ENCODE results near the gene TRABD2A. TPM values are rescaled to one million over a fixed set of nuclear protein-coding genes. Genes with fewer than 3 reads are reported as not detected.

Gene TRABD2A
- total RNA-seq, 1 donor from 2014 or later = 4.5 TPM

DNA sequence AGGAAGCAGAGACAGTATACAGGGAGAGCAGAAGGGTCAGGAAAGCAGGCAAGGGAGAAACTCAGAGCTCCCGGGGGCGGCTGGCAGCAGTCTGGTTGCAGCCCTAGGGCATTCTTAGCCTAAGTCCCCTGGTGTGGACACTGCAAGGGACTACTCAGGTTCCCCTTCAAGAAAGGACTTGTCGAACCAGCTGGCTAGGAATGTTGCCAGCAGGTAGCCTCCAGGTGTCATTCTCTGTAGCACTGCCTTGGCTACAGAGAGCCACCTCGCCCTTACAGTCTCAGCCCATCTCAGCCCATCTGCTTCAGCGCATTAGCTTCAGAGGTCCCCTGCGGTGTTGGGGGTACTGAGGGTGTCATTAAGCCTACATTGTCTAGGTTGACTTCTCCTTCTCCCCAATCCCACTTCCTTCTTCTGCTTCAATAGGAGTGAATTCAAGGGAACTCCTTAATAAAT, 13.3 kb upstream of the TRABD2A start:
- intact Hi-C loops (cut with micrococcal nuclease) = loop anchor here (1.0 kb wide), 2 partner anchors 12 to 13 kb away; no protein-coding TSS in a partner anchor
- ChIA-PET POLR2A (interaction anchor here (0.7 to 3.9 kb wide), 9 partner anchors 12 to 433 kb away, joined by 4 to 61 read pairs (median 8); partner anchors contain the start of genes KCMF1, TGOLN2, TMSB10 and TRABD2A), CTCF (interaction anchor here (1.0 to 3.8 kb wide), 4 partner anchors 12 to 52 kb away, joined by 3 to 23 read pairs (median 8); no protein-coding TSS in a partner anchor)
- DNase-seq (no peak), ATAC-seq (ENCODE audit: low read depth) (no peak)
- H3K4me3 Mint-ChIP-seq = peak overlapping the region; percentile 60
- peak overlapping the region; percentile 89 for H3K27ac Mint-ChIP-seq
- H3K27me3 Mint-ChIP-seq = no peaks in the 10 kb centered on the region
- H3K4me1 Mint-ChIP-seq = peaks cover 52% of the 10 kb centered on the region
- TF ChIP-seq, protein P1, sequence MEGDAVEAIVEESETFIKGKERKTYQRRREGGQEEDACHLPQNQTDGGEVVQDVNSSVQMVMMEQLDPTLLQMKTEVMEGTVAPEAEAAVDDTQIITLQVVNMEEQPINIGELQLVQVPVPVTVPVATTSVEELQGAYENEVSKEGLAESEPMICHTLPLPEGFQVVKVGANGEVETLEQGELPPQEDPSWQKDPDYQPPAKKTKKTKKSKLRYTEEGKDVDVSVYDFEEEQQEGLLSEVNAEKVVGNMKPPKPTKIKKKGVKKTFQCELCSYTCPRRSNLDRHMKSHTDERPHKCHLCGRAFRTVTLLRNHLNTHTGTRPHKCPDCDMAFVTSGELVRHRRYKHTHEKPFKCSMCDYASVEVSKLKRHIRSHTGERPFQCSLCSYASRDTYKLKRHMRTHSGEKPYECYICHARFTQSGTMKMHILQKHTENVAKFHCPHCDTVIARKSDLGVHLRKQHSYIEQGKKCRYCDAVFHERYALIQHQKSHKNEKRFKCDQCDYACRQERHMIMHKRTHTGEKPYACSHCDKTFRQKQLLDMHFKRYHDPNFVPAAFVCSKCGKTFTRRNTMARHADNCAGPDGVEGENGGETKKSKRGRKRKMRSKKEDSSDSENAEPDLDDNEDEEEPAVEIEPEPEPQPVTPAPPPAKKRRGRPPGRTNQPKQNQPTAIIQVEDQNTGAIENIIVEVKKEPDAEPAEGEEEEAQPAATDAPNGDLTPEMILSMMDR (IDR thresholded peaks at IDR 0.05) = no peak
- no peaks in the 10 kb centered on the region for H3K36me3 Mint-ChIP-seq (ENCODE audit: low read depth)
- no peaks in the 10 kb centered on the region for H3K9me3 Mint-ChIP-seq

DNA sequence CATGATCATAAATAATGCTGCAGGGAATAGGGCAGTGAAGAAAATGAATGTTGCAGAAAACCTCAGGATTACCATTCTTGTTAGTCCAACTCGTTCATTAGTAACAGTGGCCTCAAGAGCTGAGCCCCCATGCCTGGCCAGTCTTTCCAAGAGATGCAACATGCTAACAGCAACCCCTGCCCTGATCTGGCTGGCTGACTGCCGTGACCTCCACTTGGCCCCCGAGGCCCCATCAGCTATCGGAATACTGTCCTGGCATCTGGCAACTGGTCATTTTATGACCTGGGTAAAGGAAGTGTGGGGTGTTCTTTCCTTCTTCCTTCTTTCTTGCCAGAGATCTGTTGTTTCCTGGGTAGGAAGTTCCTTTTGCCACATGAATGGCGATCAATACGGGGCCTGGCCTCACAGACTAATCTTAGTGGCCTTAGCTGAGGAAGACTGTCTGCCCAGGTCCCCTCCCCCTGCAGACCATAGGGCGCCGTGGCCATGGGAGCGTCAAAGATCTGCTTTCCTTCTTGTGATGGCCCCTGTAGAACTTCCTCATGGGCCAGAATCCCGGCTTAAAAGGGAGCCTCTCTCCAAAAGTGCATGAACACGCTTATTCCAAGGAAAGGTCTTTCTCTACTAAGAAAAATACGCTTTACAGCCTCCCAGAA, 10.6 kb upstream of the TRABD2A start:
- CTCF ChIA-PET = interaction anchor here (0.5 kb wide), 1 partner anchor 409 kb away, joined by 4 read pairs; no protein-coding TSS in a partner anchor
- ATAC-seq (ENCODE audit: low read depth) (no peak), DNase-seq (no peak)
- no peaks in the 10 kb centered on the region for H3K9me3 Mint-ChIP-seq
- H3K27ac Mint-ChIP-seq = no peak overlapping the region
- H3K4me3 Mint-ChIP-seq = no peak overlapping the region
- TF ChIP-seq, protein P1 (IDR thresholded peaks at IDR 0.05) = no peak
- POLR2A ChIA-PET = interaction anchor here (0.8 to 6.6 kb wide), 4 partner anchors 9 to 55 kb away, joined by 3 to 82 read pairs (median 3); partner anchors contain the start of gene TMSB10
- no peaks in the 10 kb centered on the region for H3K27me3 Mint-ChIP-seq
- H3K4me1 Mint-ChIP-seq = peaks cover 54% of the 10 kb centered on the region
- intact Hi-C loops (cut with micrococcal nuclease) = no loop called here
- no peaks in the 10 kb centered on the region for H3K36me3 Mint-ChIP-seq (ENCODE audit: low read depth)

DNA sequence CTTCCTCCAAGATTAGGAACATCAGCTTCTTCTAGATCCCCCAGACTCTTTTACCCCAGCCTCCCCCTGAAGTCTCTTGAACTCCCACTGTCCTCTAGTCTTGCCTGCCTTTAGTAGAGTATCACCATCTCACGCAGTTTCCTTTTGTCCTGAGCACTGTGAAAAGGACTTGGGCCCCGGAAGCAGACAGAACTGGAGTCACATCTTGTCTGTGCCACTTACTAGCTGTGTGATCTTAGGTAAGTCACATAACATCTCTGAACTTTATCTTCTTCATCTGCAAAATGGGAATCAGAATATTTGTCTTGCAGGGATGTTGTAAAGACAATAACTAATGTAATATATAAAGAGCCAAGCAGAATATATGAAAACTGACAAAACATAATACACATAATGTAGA, 8.4 kb upstream of the TRABD2A start:
- POLR2A ChIA-PET = interaction anchor here (0.7 to 6.6 kb wide), 12 partner anchors 9 to 672 kb away, joined by 3 to 82 read pairs (median 14); partner anchors contain the start of genes GGCX, TMSB10 and TRABD2A
- DNase-seq (no peak), ATAC-seq (ENCODE audit: low read depth) (peak; percentile 16)
- no peaks in the 10 kb centered on the region for H3K36me3 Mint-ChIP-seq (ENCODE audit: low read depth)
- H3K9me3 Mint-ChIP-seq = no peaks in the 10 kb centered on the region
- peaks cover 35% of the 10 kb centered on the region for H3K4me1 Mint-ChIP-seq
- TF ChIP-seq, protein P1 (IDR thresholded peaks at IDR 0.05) = no peak
- intact Hi-C loops (cut with micrococcal nuclease) = loop anchor here (1.0 to 5.0 kb wide), 4 partner anchors 9 to 1553 kb away; partner anchors contain the start of genes KDM3A and TMSB10
- CTCF ChIA-PET = interaction anchor here (1.0 to 3.8 kb wide), 4 partner anchors 9 to 37 kb away, joined by 3 to 28 read pairs (median 12); partner anchors contain the start of genes TMSB10 and TRABD2A
- H3K27ac Mint-ChIP-seq = peak overlapping the region; percentile 96
- peak overlapping the region; percentile 77 for H3K4me3 Mint-ChIP-seq
- H3K27me3 Mint-ChIP-seq = no peaks in the 10 kb centered on the region

DNA sequence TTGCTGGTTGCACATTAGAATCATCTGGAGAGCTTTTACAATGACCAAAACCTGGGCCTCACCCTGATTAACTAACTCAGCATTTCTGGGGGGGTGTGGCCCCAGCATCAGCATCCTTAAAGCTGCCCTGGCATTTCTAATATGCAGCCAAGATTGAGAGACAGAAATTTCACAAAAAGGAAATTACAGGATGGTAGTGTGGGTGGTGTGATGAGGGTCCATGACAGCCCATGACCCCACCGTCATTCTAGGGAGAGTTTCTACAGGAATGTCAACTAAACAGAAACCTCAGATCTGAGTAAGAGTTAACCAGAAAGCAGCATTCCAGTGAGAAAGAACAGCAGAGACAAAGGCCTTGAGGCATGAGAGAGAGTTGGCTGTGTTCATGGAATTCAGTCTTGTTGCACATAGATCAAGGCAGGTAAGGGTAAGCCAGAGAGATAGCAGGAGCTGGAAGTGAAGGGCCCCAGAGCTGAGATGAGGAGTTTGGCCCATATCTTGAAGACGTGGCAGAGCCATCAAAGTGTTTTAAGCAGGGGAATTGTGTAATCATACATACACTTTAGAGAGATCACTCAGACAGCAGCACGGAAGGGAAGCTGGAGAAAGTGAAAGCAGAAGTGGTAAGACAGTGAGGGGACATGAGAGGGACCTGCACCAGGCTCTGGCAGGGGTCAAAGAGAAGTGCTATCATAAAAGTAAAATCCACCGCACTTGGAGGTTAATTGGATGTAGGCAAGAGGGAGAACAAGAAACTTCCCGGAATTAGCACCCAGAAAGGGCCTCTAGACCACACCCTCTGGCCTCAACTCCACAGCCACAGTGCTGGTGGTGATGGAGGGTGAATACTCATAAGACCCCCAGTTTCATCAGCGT, 7.8 kb upstream of the TRABD2A start:
- Mint-ChIP-seq H3K27ac (peak overlapping the region; percentile 96), H3K36me3 (ENCODE audit: low read depth) (no peaks in the 10 kb centered on the region), H3K4me3 (peak overlapping the region; percentile 77), H3K27me3 (no peaks in the 10 kb centered on the region), H3K9me3 (no peaks in the 10 kb centered on the region), H3K4me1 (peaks cover 29% of the 10 kb centered on the region)
- TF ChIP-seq, protein P1 (IDR thresholded peaks at IDR 0.05) = no peak
- ChIA-PET CTCF (interaction anchor here (0.5 to 3.8 kb wide), 5 partner anchors 8 to 37 kb away, joined by 3 to 28 read pairs (median 9); partner anchors contain the start of genes TMSB10 and TRABD2A), POLR2A (interaction anchor here (0.5 to 6.6 kb wide), 12 partner anchors 9 to 70 kb away, joined by 3 to 82 read pairs (median 14); partner anchors contain the start of genes TMSB10 and TRABD2A)
- ATAC-seq (ENCODE audit: low read depth) = peak; percentile 100
- intact Hi-C loops (cut with micrococcal nuclease) = loop anchor here (1.0 to 5.0 kb wide), 5 partner anchors 8 to 1554 kb away; partner anchors contain the start of genes KDM3A and TMSB10
- DNase-seq = peak; percentile 35
